ENCODE results near the gene ZNF557.

ZNF557 gene

GRCh38 chr19:7088999-7089398 lies 19.5 kb downstream of the ZNF557 start:
- DNase-seq = no peak
- H3K4me3 Mint-ChIP-seq = no peak overlapping the region
- TF ChIP-seq, protein P1, sequence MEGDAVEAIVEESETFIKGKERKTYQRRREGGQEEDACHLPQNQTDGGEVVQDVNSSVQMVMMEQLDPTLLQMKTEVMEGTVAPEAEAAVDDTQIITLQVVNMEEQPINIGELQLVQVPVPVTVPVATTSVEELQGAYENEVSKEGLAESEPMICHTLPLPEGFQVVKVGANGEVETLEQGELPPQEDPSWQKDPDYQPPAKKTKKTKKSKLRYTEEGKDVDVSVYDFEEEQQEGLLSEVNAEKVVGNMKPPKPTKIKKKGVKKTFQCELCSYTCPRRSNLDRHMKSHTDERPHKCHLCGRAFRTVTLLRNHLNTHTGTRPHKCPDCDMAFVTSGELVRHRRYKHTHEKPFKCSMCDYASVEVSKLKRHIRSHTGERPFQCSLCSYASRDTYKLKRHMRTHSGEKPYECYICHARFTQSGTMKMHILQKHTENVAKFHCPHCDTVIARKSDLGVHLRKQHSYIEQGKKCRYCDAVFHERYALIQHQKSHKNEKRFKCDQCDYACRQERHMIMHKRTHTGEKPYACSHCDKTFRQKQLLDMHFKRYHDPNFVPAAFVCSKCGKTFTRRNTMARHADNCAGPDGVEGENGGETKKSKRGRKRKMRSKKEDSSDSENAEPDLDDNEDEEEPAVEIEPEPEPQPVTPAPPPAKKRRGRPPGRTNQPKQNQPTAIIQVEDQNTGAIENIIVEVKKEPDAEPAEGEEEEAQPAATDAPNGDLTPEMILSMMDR (IDR thresholded peaks at IDR 0.05) = no peak
- no peak overlapping the region for H3K27ac Mint-ChIP-seq
- H3K36me3 Mint-ChIP-seq (ENCODE audit: low read depth) = peaks cover 92% of the 10 kb centered on the region
- H3K27me3 Mint-ChIP-seq (ENCODE audit: low read depth, poor library complexity) = peaks cover 12% of the 10 kb centered on the region
- no peaks in the 10 kb centered on the region for H3K4me1 Mint-ChIP-seq
- H3K9me3 Mint-ChIP-seq = peaks cover 95% of the 10 kb centered on the region

DNA sequence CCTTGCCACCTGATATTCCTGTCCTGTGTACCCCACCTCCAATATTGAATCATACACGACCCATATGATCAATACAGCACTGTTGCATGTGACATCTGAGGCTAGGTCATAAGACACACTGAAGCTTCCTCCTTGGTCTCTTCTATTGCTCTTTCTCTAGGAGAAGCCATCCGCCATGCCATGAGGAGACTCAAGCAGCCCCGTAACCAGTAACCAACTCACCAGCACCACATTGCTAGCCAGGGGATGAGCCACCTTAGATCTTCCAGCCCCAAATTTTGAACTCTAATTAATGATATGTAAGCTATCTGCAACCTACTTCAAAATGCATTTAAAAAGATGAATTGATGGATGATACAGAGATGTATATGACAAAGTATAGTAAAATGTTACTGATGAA lies 28.6 kb downstream of the ZNF557 start:
- peaks cover 20% of the 10 kb centered on the region for H3K27me3 Mint-ChIP-seq (ENCODE audit: low read depth, poor library complexity)
- H3K4me1 Mint-ChIP-seq = peaks cover 15% of the 10 kb centered on the region
- peak overlapping the region; percentile 93 for H3K4me3 Mint-ChIP-seq
- TF ChIP-seq, protein P1 (IDR thresholded peaks at IDR 0.05) = no peak
- H3K9me3 Mint-ChIP-seq = peaks cover 49% of the 10 kb centered on the region
- peaks cover 46% of the 10 kb centered on the region for H3K36me3 Mint-ChIP-seq (ENCODE audit: low read depth)
- H3K27ac Mint-ChIP-seq = no peak overlapping the region
- DNase-seq = no peak

DNA sequence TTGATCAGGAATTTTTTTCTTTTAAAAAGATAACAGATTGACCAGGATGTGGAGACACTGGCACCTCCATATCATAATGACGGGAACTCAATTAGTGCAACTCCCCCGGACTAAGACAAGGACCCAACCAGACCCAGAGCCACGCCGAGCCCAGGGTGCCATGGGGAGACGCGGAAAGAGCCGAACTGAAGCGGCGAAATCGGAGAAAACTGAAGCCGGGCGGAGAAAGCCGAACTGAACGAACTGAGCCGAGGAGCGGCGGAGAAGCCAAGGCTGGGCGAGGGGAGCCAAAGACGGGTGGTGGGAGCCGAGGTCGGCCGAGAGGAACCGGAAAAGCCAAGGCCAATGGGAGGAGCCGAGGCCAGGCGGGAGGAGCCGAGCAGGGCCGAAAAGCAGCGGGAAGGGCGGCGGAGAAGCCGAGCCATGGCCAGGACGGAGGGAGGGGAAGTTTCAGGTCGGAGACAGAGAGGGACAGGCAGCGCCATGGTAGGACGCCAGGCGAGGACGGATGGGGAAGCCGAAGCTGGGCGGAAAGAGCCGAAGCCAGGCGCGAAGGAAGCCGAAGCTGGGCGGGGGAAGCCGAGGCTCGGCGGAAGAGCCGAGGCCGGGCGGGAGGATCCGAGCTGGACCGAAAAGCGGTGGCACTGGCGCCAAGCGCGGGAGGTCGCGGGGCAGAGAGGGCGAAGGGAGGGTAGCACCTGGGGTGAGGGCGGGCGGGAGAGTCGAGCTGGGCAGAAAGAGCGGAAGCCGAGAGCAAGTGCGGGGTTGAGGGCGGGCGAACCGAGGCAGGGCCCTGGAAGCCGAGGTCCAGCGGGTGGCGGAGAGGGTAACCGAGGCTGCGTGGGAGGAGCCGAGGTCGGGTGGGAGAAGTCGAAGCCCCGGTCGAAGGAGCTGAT lies 29.4 kb downstream of the ZNF557 start:
- H3K4me3 Mint-ChIP-seq = peak overlapping the region; percentile 93
- peak; percentile 94 for DNase-seq
- peaks cover 40% of the 10 kb centered on the region for H3K36me3 Mint-ChIP-seq (ENCODE audit: low read depth)
- H3K9me3 Mint-ChIP-seq = peaks cover 41% of the 10 kb centered on the region
- peaks cover 20% of the 10 kb centered on the region for H3K27me3 Mint-ChIP-seq (ENCODE audit: low read depth, poor library complexity)
- H3K4me1 Mint-ChIP-seq = peaks cover 15% of the 10 kb centered on the region
- TF ChIP-seq, protein P1 (IDR thresholded peaks at IDR 0.05) = no peak
- peak overlapping the region; percentile 97 for H3K27ac Mint-ChIP-seq

DNA sequence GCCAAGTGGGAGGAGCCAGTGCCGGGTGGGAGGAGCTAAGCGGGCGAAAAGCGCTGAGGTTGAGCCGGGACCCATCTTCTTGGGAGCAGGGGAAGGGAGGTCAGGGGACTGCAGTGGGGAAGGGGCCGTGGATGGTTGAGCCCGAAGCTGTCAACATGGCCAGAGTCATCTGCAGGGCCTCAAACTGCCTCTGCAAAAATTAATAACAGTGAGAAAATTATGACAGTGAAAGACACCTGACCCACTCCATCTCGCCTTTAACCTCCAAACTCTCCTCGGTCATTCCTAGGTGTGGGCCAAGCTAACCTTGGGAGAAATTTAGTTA lies 30.1 kb downstream of the ZNF557 start:
- H3K27me3 Mint-ChIP-seq (ENCODE audit: low read depth, poor library complexity) = peaks cover 20% of the 10 kb centered on the region
- peaks cover 38% of the 10 kb centered on the region for H3K9me3 Mint-ChIP-seq
- peak overlapping the region; percentile 93 for H3K4me3 Mint-ChIP-seq
- H3K4me1 Mint-ChIP-seq = peaks cover 15% of the 10 kb centered on the region
- no peak overlapping the region for H3K27ac Mint-ChIP-seq
- TF ChIP-seq, protein P1 (IDR thresholded peaks at IDR 0.05) = no peak
- peak; percentile 93 for DNase-seq
- H3K36me3 Mint-ChIP-seq (ENCODE audit: low read depth) = peaks cover 38% of the 10 kb centered on the region

DNA sequence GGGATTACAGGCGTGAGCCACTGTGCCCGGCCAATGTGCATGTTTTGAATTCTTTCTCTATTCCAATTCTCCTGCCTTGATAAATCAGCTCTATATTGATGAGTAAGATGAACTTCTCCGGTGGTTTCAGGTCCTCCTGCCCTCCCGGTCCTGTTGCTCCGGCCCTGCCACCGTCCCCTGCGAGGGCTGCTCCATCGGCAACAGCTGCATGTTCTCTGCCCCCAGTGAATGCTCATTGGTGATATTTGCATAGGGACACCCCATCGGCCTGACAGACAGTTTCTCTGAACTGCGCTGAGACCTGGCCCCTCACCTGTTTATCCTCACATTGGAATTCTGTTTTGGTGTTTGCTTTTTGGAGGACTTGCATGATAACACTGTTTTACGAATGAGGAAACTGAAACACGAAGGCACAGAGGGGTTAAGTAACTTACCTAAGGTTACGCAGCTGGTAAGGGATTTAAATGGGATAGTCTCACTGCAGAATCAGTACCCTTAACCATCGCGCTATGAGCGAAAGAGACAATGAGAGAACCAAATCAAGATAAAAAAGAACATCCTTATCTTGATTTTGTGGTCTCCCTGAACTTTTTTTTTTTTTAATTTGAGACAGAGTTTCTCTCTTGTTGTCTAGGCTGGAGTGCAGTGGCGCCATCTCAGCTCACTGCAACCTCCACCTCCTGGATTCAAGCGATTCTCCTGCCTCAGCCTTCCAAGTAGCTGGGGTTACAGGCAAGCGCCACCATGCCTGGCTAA lies 32.2 kb downstream of the ZNF557 start:
- Mint-ChIP-seq H3K27me3 (ENCODE audit: low read depth, poor library complexity) (peaks cover 20% of the 10 kb centered on the region), H3K4me3 (no peak overlapping the region), H3K27ac (no peak overlapping the region), H3K36me3 (ENCODE audit: low read depth) (peaks cover 18% of the 10 kb centered on the region), H3K9me3 (peaks cover 17% of the 10 kb centered on the region), H3K4me1 (peaks cover 15% of the 10 kb centered on the region)
- TF ChIP-seq, protein P1 (IDR thresholded peaks at IDR 0.05) = no peak
- no peak for DNase-seq

Measured in nephron progenitor cell (in vitro differentiated cells).